ENCODE data around the gene ZCCHC7.

GRCh38 chr9:37126214-37126788 is 5.9 kb downstream of the ZCCHC7 start:
- TF ChIP-seq CTCF (conservative IDR thresholded peaks at IDR 0.05; ENCODE audit: low read depth in 2 of 2) (no peak), CREB1 (CRISPR knock-in tag; IDR thresholded peaks at IDR 0.05; ENCODE audit: low read depth) (no peak), EZH2 (IDR thresholded peaks at IDR 0.05; ENCODE audit: low read depth, unreplicated experiment) (no peak), EZH2phosphoT487 (IDR thresholded peaks at IDR 0.05; ENCODE audit: unreplicated experiment) (no peak), POLR2AphosphoS5 (IDR thresholded peaks at IDR 0.05; ENCODE audit: low read depth) (no peak)
